GM18505 (cell line): Measurements from ENCODE around the gene CD300LB.
"Not testable (repeated sequence)": the region's sequence is repeated elsewhere in the genome, so short reads cannot be mapped to it uniquely, and the experiment has no call there.

ENCODE experiments used
- ATAC-seq: cut with Tn5 transposase; IDR thresholded peaks from one replicate; pipeline ENCODE4 v1.9.1; 2021; ENCODE audit not compliant: unreplicated experiment
- POLR2A ChIP-seq: IDR thresholded peaks from 4 replicates; pipeline ENCODE4 v1.6.1; 2011; ENCODE audit warnings: borderline replicate concordance; ENCODE audit not compliant: insufficient read depth, insufficient read length; ENCODE audit errors: extremely low read depth

Gene CD300LB

DNA sequence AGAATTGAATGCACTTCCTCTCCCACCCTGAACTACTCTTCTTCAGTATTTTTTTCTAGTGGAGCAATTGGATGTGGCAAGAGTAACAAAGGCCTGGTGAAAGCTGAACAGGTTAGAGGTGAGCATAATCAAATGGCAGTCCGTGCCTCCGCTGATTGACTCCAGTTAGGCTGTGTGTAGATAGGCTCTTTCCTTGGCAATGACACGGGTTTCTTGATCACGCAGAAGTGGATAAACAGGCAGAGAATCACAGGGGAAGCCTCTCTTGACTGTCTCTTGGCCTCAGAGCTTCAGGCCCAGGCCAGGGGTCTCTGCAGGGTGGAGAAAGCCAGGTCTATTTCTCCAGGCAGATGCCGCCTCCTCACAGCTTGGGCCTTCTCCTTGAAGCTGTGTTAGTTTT lies 4.2 kb downstream of the CD300LB start:
- no peak for ATAC-seq
- TF ChIP-seq POLR2A = no peak

DNA sequence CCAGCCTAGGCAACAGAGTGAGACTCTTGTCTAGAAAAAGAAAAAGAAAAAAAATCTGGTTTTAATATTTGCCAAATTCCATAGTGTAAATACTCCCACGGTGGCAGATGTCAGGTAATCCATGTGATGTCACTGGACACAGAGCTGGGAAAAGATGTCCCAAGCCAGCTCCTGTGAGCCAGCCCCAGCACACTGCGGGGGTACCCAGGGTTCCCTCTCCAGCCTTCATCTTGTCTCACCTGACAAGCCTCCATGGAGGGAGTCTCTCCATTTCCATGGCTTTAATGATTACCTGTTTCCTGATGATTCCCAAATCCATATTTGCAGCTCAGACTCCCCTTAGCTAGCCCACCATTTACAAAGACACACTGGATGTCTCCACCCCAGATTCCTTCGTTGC lies 4.6 kb downstream of the CD300LB start:
- TF ChIP-seq POLR2A = no peak
- ATAC-seq = no peak

DNA sequence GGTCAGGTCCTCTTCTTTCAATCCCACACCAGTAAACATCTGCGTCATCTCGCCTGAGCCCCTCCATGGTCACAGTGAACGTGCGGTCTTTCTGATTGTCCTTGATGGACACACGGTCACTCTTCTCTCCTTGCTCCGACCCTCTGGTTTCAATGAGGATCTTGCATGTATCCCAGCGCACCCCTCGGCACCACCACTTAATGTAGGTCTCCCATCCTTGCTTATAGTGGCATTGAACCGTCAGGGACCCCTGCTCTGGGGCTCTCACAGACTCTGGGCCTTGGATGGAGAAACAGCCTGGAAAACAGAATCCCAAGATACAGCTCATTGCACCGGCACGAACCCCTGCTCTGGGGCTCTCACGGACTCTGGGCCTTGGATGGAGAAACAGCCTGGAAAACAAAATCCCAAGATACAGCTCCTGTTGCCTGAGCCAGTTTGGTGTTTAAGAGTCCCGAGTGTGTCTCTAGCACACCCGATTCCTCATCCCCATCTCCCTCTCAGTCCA lies 5.4 kb downstream of the CD300LB start:
- TF ChIP-seq POLR2A = no peak

DNA sequence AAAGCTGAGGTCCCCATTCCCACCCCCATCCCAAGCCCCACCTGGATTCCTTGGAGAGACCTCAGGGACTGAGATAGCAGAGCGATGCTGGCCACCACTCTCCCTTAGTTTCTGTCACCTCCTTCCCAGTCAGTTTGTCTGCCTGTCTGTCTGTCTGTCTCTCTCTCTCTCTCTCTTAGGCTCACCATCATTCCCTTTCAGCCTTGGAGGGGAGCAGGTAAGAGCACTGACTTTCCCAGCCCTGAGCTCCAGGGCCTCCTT lies 5.9 kb downstream of the CD300LB start:
- no peak for TF ChIP-seq POLR2A

More for the DNA sequence above, 5.4 kb downstream of the CD300LB start:
- no peak for ATAC-seq

DNA sequence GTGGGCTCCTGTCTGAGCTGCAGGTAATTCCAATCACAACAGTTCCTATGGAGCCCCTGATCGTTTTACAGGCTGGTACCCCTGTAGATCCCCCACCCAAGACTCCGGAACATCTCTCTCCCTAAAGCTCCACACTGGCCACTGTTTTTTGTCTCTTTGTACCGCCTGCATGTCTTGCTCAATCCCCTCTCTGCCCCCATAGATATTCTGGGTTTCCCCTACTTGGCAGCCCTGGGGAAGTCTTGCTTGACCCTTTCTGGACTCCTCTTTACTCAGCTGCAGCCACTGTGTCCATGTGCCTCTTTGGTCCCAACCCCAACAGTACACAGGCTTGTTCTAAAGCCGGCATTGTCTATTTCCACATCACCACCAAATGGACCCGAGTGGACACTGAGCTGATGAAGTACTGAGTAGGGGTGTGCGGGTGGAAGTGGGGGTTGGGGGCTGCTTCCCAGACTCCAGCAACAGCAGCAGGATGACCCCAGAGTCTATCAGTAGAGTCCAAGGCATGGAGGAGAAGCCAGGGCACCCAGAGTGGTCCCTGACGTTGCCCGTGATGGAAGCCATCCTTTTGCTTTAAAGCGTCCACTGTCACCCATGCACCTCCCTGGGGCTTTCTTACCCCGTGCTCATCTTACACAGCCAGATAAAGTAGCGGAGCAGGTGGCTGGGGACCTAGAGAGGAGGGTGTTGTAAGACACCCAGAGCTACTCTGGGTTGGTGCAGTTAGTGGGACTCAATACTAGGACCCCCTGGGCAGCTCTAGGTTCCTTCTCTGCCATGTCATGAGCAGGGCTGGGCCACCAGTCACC lies 6.4 kb downstream of the CD300LB start:
- no peak for ATAC-seq
- no peak for TF ChIP-seq POLR2A

More for the DNA sequence above, 5.9 kb downstream of the CD300LB start:
- ATAC-seq = no peak

DNA sequence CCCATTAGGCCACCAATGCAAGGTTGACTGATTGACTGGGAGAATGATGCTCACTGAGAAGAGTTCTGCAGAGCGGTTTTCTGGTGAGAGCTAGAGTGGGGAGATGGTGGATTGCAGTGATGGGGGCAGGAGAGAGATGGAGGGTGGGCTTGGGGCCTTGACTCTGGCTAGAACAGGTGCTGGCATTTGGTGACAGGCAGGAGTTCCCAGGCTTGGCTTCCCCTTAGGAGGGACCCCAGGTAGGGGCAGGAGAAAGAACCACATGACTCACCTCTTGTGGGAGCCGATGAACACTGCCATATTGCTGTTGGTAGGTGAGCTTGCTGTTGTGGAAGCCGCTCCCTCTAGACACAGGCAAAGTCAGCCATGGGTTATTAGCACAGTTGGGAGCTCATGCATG lies 8.0 kb downstream of the CD300LB start:
- no peak for ATAC-seq
- TF ChIP-seq POLR2A = no peak

DNA sequence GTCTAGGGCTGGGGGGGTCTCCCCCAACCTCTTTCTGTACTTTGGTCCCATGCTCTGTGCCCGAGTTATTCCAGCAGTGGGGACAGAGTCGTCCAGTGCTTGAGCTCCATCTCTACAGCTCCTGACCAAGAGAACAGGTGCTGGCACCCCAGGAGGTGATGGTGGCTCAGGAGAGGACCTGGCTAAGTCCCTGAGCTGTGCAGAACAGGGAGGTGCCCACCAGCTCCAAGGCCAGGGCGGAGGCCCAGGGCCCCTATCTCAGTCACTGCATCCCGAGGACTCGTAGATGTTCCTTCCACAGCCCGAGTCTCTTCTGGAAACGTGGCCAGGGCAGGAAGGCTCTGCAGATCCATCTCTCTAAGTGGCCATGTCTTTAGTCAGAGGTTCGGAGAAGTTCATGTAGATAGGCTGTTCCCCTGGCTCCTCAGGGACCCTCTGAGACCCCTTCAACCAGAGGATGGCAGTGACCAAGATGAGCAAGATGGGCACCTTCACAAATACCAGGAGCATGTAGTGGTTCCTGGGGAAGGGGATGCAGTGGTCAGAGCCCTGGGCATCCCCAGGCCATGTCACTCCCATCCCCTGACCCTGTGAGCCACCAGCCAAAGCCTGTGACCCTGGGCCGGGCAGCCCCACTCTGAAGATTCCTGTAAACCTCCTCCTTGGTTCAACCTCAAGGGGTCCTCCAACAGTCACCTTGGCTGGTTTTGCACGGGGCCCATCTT lies 8.7 kb downstream of the CD300LB start:
- no peak for ATAC-seq
- TF ChIP-seq POLR2A = no peak

DNA sequence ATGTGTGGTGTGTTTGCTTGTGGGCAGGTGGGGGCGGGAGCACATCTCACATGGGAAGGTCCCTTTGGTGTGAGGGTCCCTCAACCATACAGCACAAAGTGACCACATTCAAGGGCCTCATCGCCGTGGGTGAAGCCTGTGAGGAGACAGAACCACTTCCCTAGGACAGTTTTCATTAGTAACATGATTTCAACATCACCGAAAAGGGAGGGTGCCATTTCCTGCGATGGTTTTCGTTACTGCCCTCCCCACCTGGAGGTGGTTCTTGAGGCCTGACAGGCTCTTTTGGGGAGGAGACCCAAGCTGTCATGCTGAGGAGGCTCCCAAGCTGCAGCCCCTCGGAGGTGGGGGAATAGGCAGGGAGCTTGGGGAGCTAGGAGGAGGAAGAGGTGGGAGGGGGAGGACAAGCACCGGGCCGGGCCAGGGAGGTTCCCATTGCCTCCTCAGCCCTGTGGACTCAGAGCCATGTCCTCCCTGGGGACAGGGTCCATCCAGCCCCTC lies 9.5 kb downstream of the CD300LB start:
- no peak for TF ChIP-seq POLR2A
- ATAC-seq = no peak

DNA sequence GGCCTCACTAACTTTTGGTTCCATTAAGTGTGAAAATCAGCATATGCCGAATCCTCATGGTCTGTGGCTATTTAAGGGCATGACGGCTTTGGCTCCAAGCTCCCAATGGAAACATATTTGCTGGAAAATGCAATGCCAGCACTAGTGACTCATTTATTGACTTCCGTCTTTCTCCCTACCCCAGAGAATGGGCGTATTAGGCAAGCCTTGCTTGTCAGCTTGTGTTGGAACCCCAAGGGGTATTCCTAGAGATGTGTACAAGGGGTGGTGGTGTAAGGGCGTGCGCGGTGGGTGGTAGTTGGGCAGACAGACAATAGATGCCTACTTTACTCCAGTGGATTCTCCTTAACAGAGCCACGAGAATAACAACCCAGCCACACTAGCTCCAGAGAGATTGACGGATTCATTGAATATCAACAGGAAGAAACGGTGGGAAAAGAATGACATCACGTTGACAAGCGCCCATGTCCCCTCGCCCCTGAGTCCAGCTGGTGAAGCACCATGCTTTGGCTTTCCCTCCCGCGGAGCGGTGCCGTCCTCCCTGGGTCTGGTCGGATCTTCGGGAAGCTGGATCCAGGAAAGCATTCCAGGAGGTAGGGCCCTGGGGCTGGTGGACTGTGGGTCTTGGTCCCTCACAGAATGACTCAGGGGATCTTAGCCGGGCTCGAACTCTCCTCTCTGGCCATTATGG lies 10.3 kb downstream of the CD300LB start:
- no peak for ATAC-seq
- TF ChIP-seq POLR2A = no peak

DNA sequence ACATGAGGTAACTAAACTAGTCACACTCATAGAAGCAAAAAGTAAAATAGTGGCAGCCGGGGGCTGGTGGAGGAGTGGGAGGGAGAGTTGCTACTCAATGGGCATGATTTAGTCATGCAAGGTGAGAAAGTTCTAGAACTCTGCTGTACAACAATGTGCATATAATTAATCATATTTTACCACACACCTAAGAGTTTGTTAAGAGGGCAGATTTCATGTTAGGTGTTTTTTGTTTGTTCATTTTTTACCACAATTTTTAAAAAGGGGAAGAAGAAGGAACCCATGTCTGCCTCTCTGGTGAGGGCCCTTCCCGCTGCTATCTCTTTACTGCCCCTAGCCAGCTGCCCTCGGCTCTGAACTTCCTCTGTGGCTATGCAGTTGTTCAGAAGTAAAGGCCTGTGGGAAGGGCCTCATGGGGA lies 11.2 kb downstream of the CD300LB start:
- TF ChIP-seq POLR2A = no peak
- ATAC-seq = no peak

DNA sequence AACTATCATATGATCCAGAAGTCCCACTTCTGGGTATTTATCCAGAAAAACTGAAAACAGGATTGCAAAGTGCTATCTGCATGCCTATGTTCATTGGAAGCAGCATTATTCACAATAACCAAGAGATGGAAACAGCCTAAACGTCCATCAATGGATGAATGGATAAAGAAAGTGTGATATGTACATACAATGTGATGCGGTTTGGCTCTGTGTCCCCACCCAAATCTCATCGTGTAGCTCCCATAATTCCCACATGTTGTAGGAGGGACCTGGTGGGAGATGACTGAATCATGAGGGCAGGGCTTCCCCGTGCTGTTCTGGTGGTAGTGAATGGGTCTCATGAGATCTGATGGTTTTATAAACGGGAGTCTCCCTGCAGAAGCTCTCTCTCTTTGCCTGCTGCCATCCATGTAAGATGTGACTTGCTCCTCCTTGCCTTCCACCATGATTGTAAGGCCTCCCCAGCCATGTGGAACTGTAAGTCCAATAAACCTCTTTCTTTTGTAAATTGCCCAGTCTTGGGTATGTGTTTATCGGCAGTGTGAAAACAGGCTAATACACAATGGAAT lies 12.8 kb downstream of the CD300LB start:
- not testable (repeated sequence) for ATAC-seq

DNA sequence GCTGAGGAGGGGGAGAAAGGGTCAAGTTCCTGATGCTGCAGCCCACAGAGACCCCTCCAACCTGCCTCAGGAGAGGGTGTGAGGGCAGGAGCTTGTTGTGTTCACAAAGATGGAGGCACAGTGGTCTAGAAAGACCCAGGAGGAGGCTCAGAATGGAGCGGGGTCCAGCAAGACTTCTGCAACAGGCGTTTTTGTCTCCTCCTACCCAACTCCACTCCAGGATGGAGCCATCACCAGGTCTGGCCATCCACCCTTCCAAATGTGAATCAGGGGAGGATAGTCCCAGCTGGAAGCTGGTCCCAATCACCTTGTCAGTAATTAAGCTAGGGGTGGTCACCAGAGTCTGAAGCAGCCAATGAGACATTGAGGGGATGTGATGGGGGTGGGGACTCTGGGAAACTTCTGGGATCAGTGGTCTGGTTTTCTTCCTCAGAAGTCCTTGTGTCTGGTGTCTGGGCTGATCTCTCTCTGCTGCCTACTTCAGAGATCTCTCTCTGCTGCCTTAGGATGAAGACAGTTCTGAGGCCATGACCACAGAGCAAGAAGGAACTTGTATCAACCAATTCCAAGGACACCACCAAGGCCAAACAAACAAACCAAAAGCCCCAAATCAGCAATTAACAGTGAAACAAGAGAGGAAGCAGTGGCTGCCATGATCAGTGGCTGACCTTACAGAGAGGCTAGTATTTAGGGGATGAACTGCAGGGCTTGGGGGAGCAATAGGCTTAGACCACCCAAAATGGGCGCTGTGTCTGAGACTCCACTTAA lies 14.5 kb downstream of the CD300LB start:
- TF ChIP-seq POLR2A = no peak
- ATAC-seq = no peak

DNA sequence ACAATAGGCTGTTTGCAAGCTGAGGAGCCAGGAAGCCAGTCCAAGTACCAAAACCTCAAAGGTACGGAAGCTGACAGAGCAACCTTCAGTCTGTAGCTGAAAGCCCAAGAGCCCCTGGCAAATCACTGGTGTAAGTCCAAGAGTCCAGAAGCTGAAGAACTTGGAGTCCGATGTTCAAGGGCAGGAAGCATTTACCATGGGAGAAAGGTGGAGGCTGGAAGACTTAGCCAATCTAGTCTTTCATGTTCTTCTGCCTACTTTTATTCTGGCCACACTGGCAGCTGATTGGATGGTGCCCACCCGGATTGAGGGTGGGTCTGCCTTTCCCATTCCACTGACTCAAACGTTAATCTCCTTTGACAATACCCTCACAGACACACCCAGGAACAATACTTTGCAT lies 15.3 kb downstream of the CD300LB start:
- ATAC-seq = no peak
- TF ChIP-seq POLR2A = no peak
